ENCODE results near the gene PPP2R2C. TPM values are rescaled to one million over a fixed set of nuclear protein-coding genes. Genes with fewer than 3 reads are reported as not detected.

Gene PPP2R2C
- total RNA-seq, 1 donor from 2014 or later: not detected

- Mint-ChIP-seq H3K4me3 (ENCODE audit: unreplicated experiment) (no peak overlapping the region), H3K9me3 (ENCODE audit: unreplicated experiment) (no peaks in the 10 kb centered on the region), H3K4me1 (ENCODE audit: unreplicated experiment) (no peaks in the 10 kb centered on the region), H3K27ac (ENCODE audit: unreplicated experiment) (no peak overlapping the region), H3K36me3 (ENCODE audit: unreplicated experiment) (no peaks in the 10 kb centered on the region), H3K27me3 (ENCODE audit: unreplicated experiment) (peaks cover 24% of the 10 kb centered on the region)
- DNase-seq (ENCODE audit: extremely low spot score, unreplicated experiment): no peak
- TF ChIP-seq CTCF (IDR thresholded peaks at IDR 0.05): no peak
Measured at GRCh38 chr4:6380746-6381410, 91.5 kb downstream of the PPP2R2C start.

- H3K4me1 Mint-ChIP-seq (ENCODE audit: unreplicated experiment): no peaks in the 10 kb centered on the region
- no peak overlapping the region for H3K4me3 Mint-ChIP-seq (ENCODE audit: unreplicated experiment)
- no peaks in the 10 kb centered on the region for H3K9me3 Mint-ChIP-seq (ENCODE audit: unreplicated experiment)
- H3K27ac Mint-ChIP-seq (ENCODE audit: unreplicated experiment): no peak overlapping the region
- H3K27me3 Mint-ChIP-seq (ENCODE audit: unreplicated experiment): peaks cover 24% of the 10 kb centered on the region
- H3K36me3 Mint-ChIP-seq (ENCODE audit: unreplicated experiment): no peaks in the 10 kb centered on the region
- TF ChIP-seq CTCF (IDR thresholded peaks at IDR 0.05): no peak
- DNase-seq (ENCODE audit: extremely low spot score, unreplicated experiment): no peak
Measured at GRCh38 chr4:6379767-6380745, 92.4 kb downstream of the PPP2R2C start.

GRCh38 chr4:6378493-6379445 is 93.6 kb downstream of the PPP2R2C start:
- Mint-ChIP-seq H3K36me3 (ENCODE audit: unreplicated experiment) (no peaks in the 10 kb centered on the region), H3K9me3 (ENCODE audit: unreplicated experiment) (no peaks in the 10 kb centered on the region), H3K27me3 (ENCODE audit: unreplicated experiment) (peaks cover 19% of the 10 kb centered on the region), H3K27ac (ENCODE audit: unreplicated experiment) (no peak overlapping the region), H3K4me3 (ENCODE audit: unreplicated experiment) (no peak overlapping the region), H3K4me1 (ENCODE audit: unreplicated experiment) (no peaks in the 10 kb centered on the region)
- no peak for TF ChIP-seq CTCF (IDR thresholded peaks at IDR 0.05)
- DNase-seq (ENCODE audit: extremely low spot score, unreplicated experiment): no peak

GRCh38 chr4:6377626-6378492 is 94.6 kb downstream of the PPP2R2C start:
- no peak for TF ChIP-seq CTCF (IDR thresholded peaks at IDR 0.05)
- Mint-ChIP-seq H3K27ac (ENCODE audit: unreplicated experiment) (no peak overlapping the region), H3K27me3 (ENCODE audit: unreplicated experiment) (peaks cover 13% of the 10 kb centered on the region), H3K4me1 (ENCODE audit: unreplicated experiment) (no peaks in the 10 kb centered on the region), H3K9me3 (ENCODE audit: unreplicated experiment) (no peaks in the 10 kb centered on the region), H3K4me3 (ENCODE audit: unreplicated experiment) (no peak overlapping the region), H3K36me3 (ENCODE audit: unreplicated experiment) (no peaks in the 10 kb centered on the region)
- DNase-seq (ENCODE audit: extremely low spot score, unreplicated experiment): no peak
